DOHH2 (cell line): Measurements from ENCODE around the gene IFNL2.
"Not testable (repeated sequence)": the region's sequence is repeated elsewhere in the genome, so short reads cannot be mapped to it uniquely, and the experiment has no call there.

ENCODE experiments used
- CTCF ChIP-seq: fragments of 200-600 bp; sonication (generic); IDR thresholded peaks from one replicate; pipeline ENCODE4 v1.5.1; 2014; ENCODE audit warnings: antibody characterized with exemption, mild to moderate bottlenecking, low read depth, low read length; ENCODE audit not compliant: poor library complexity, severe bottlenecking
- EZH2phosphoT487 ChIP-seq: fragments of 200-600 bp; sonication (generic); IDR thresholded peaks from 2 replicates; pipeline ENCODE4 v1.6.1; 2017; ENCODE audit warnings: borderline replicate concordance, mild to moderate bottlenecking, antibody characterized with exemption, low read length, moderate library complexity, mixed read lengths

DNA sequence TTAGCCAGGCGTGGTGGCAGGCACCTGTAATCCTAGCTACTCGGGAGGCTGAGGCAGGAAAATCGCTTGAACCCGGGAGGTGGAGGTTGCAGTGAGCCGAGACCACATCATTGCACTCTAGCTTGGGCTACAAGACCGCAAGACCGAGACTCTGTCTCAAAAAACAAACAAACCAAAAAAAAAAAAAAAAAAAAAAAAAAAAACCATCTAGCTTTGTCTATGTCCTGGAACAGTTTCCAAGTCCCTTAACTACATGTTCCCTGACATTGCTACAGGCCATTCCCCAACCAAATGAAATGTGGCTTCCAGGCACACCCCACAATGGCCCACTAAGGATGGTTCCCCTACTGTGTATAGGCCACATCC lies 41.1 kb downstream of the IFNL2 start:
- TF ChIP-seq CTCF, EZH2phosphoT487: not testable (repeated sequence)
